HepG2 (cell line): ENCODE results near the gene UBXN6. TPM values are rescaled to one million over a fixed set of nuclear protein-coding genes. Genes with fewer than 3 reads are reported as not detected.

Experiments
- ASH2L ChIP-seq: fragments of 300-600, 200-600 bp; sonication (generic); IDR thresholded peaks from 2 replicates; pipeline ENCODE4 v1.7.0; 2017; ENCODE audit warnings: low read depth, mild to moderate bottlenecking, moderate library complexity, mixed read lengths, low read length; ENCODE audit not compliant: insufficient read length
- ATF2 ChIP-seq: sonication (generic); formaldehyde crosslinking; IDR thresholded peaks from 2 replicates; pipeline ENCODE4 v1.4.0; 2020; ENCODE audit warnings: missing genetic modification reagents
- GATAD2A ChIP-seq: IDR thresholded peaks from 2 replicates; pipeline ENCODE4 v1.6.1; 2016
- KAT2B ChIP-seq: fragments of 150-350 bp; IDR thresholded peaks from 2 replicates; pipeline ENCODE4 v1.6.1; 2014; ENCODE audit warnings: low read depth, low read length, borderline replicate concordance
- KLF12 ChIP-seq: sonication (generic); formaldehyde crosslinking; IDR thresholded peaks from 2 replicates; pipeline ENCODE4 v1.4.0; 2020; ENCODE audit warnings: missing genetic modification reagents, borderline replicate concordance
- PAWR ChIP-seq: sonication (generic); formaldehyde crosslinking; IDR thresholded peaks from 2 replicates; pipeline ENCODE4 v1.4.0; 2020; ENCODE audit warnings: missing genetic modification reagents, mild to moderate bottlenecking, borderline replicate concordance
- PHB2 ChIP-seq: fragments of 450-650 bp; IDR thresholded peaks from 2 replicates; pipeline ENCODE4 v1.6.1; 2018; ENCODE audit not compliant: partially characterized antibody
- POLR2AphosphoS5 ChIP-seq: IDR thresholded peaks from 2 replicates; pipeline ENCODE4 v1.6.1; 2012; ENCODE audit warnings: low read depth, low read length
- SIN3A ChIP-seq: IDR thresholded peaks from 2 replicates; pipeline ENCODE4 v1.6.1; 2011; ENCODE audit warnings: low read depth, mild to moderate bottlenecking, control low read depth, low read length, borderline replicate concordance
- TCF7L2 ChIP-seq: IDR thresholded peaks from 2 replicates; pipeline ENCODE4 v1.6.1; 2011; ENCODE audit warnings: mild to moderate bottlenecking, low read depth, low read length, moderate library complexity
- ZBTB3 ChIP-seq: sonication (generic); formaldehyde crosslinking; IDR thresholded peaks from 2 replicates; pipeline ENCODE4 v1.4.0; 2020; ENCODE audit warnings: low read depth, mild to moderate bottlenecking, moderate library complexity, missing genetic modification reagents, borderline replicate concordance
- ZC3H13 ChIP-seq: sonication (generic); formaldehyde crosslinking; IDR thresholded peaks from 2 replicates; pipeline ENCODE4 v1.8.1; 2023; ENCODE audit warnings: mild to moderate bottlenecking, missing genetic modification reagents, moderate library complexity
- ZFP36 ChIP-seq: fragments of 150-350 bp; IDR thresholded peaks from 2 replicates; pipeline ENCODE4 v1.6.1; 2018; ENCODE audit warnings: borderline replicate concordance, low read length, low read depth; ENCODE audit not compliant: partially characterized antibody
- ZNF17 ChIP-seq: sonication (generic); formaldehyde crosslinking; IDR thresholded peaks from 2 replicates; pipeline ENCODE4 v1.5.0; 2020; ENCODE audit warnings: mild to moderate bottlenecking, missing genetic modification reagents
- ZNF225 ChIP-seq: sonication (generic); formaldehyde crosslinking; IDR thresholded peaks from 2 replicates; pipeline ENCODE4 v1.4.0; 2020; ENCODE audit warnings: mild to moderate bottlenecking, missing genetic modification reagents
- ZNF333 ChIP-seq: sonication (generic); formaldehyde crosslinking; IDR thresholded peaks from 2 replicates; pipeline ENCODE4 v1.4.0; 2020; ENCODE audit warnings: mild to moderate bottlenecking, missing genetic modification reagents, borderline replicate concordance
- ZNF629 ChIP-seq: sonication (generic); formaldehyde crosslinking; conservative IDR thresholded peaks from 2 replicates; pipeline ENCODE4 v1.5.0; 2020; ENCODE audit warnings: missing genetic modification reagents
- ZSCAN25 ChIP-seq: sonication (generic); formaldehyde crosslinking; IDR thresholded peaks from 2 replicates; pipeline ENCODE4 v1.8.0; 2022; ENCODE audit warnings: mild to moderate bottlenecking, missing genetic modification reagents
- polyA plus RNA-seq, 8 experiments: library from polyadenylated mRNA; depleted of rRNA in 3 of 8; stranded (reverse) in 7 of 8; unstranded in 1 of 8; fragments of >200 nt; fragmentation: Illumina TruSeq in 4 of 8; extraction: Trizol in 4 of 8; gene quantifications; 2 replicates each; pipeline versions ENCODE4 v1.2.1 to v1.2.3, GENCODE V29; 2011 to 2016; ENCODE audit warnings: low read depth in 4 of 8, missing spikeins in 1 of 8, mixed read lengths in 1 of 8; ENCODE audit not compliant: insufficient read depth in 1 of 8
- total RNA-seq, 5 experiments: library from RNA; depleted of rRNA; stranded (reverse); fragments of >200 nt; fragmentation: Illumina TruSeq; extraction: Trizol; gene quantifications; 2 replicates each; pipeline ENCODE4 v1.2.3, GENCODE V29; 2016; ENCODE audit warnings: low read depth in 1 of 5
- TF ChIP-seq, protein P1 (sequence below): sonication (generic); formaldehyde crosslinking; IDR thresholded peaks from 2 replicates; pipeline ENCODE4 v1.4.0; 2020; ENCODE audit warnings: missing genetic modification reagents, borderline replicate concordance
- TF ChIP-seq, protein P2 (sequence below): sonication (generic); formaldehyde crosslinking; conservative IDR thresholded peaks from 2 replicates; pipeline ENCODE4 v1.4.0; 2020; ENCODE audit warnings: missing genetic modification reagents
- TF ChIP-seq, protein P3 (sequence below): sonication (generic); formaldehyde crosslinking; IDR thresholded peaks from 2 replicates; pipeline ENCODE4 v1.8.0; 2023; ENCODE audit warnings: mild to moderate bottlenecking, missing genetic modification reagents

The UBXN6 gene
- total and polyA plus RNA-seq, 2 of the 13 experiments (the other 11 are each of a cell fraction or from before 2014, with no cell fraction given) = 34.9 to 35.5 TPM

DNA sequence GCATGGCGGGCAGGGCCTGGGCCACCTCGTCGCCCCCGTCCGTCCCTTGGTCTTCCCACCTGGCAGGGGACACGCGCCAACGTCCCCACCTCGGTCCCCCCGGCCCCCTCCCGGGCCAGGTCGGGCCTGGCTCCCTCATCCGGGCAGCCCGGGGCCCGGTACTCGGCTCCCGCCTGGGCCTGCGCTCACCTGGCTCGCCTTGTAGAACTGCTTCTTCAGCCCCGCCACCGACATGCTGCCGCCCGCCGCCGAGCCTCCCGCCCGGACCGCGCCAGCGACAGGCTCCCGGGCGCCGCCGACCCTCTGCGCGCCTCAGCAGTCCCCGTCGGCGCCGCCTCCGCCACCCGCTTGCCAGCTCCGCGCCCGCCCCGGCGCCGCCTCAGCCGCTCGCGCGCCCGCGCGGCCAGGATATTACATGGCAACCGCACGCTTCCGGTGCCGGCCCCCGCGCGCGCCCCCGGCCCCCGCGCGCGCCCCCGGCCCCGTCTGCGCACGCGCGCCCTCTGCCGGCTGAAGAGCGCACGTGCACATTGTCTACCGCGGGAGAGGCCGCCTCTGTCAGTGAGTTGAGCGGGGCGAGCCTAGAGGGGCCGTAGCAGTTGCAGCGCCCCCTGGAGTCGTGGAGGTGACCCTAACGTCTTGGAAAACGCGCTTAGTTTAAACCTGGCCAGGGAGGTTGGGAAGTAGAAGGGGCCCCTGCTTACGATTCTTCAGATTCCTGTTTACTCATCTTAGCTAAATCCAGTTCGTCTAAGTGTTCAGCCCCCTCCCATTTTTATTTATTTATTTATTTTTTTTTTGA, 57.3 kb downstream of the UBXN6 start, which contains the start of gene SH3GL1 (continued):
- TF ChIP-seq, protein P1, sequence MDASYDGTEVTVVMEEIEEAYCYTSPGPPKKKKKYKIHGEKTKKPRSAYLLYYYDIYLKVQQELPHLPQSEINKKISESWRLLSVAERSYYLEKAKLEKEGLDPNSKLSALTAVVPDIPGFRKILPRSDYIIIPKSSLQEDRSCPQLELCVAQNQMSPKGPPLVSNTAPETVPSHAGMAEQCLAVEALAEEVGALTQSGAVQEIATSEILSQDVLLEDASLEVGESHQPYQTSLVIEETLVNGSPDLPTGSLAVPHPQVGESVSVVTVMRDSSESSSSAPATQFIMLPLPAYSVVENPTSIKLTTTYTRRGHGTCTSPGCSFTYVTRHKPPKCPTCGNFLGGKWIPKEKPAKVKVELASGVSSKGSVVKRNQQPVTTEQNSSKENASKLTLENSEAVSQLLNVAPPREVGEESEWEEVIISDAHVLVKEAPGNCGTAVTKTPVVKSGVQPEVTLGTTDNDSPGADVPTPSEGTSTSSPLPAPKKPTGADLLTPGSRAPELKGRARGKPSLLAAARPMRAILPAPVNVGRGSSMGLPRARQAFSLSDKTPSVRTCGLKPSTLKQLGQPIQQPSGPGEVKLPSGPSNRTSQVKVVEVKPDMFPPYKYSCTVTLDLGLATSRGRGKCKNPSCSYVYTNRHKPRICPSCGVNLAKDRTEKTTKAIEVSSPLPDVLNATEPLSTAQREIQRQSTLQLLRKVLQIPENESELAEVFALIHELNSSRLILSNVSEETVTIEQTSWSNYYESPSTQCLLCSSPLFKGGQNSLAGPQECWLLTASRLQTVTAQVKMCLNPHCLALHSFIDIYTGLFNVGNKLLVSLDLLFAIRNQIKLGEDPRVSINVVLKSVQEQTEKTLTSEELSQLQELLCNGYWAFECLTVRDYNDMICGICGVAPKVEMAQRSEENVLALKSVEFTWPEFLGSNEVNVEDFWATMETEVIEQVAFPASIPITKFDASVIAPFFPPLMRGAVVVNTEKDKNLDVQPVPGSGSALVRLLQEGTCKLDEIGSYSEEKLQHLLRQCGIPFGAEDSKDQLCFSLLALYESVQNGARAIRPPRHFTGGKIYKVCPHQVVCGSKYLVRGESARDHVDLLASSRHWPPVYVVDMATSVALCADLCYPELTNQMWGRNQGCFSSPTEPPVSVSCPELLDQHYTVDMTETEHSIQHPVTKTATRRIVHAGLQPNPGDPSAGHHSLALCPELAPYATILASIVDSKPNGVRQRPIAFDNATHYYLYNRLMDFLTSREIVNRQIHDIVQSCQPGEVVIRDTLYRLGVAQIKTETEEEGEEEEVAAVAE (CRISPR knock-in tag) = no peak
- 0 out of 2 replicates have a peak, but pooled peaks have one; percentile 44 for TF ChIP-seq KLF12 (CRISPR knock-in tag)
- TF ChIP-seq ZNF225 (CRISPR knock-in tag) = no peak
- TF ChIP-seq, protein P2, sequence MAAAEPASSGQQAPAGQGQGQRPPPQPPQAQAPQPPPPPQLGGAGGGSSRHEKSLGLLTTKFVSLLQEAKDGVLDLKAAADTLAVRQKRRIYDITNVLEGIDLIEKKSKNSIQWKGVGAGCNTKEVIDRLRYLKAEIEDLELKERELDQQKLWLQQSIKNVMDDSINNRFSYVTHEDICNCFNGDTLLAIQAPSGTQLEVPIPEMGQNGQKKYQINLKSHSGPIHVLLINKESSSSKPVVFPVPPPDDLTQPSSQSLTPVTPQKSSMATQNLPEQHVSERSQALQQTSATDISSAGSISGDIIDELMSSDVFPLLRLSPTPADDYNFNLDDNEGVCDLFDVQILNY = peak; percentile 86
- no peak for TF ChIP-seq ZFP36
- TF ChIP-seq ZC3H13 (CRISPR knock-in tag) = no peak
- no peak for TF ChIP-seq ASH2L
- no peak for TF ChIP-seq KAT2B
- TF ChIP-seq ZNF17 (CRISPR knock-in tag) = no peak
- no peak for TF ChIP-seq ZBTB3 (CRISPR knock-in tag)
- TF ChIP-seq POLR2AphosphoS5 = peak; percentile 22; the same call in 1 of the 2 replicates
- no peak for TF ChIP-seq ZNF333 (CRISPR knock-in tag)
- no peak for TF ChIP-seq PAWR (CRISPR knock-in tag)
- TF ChIP-seq SIN3A = no peak; the same call in 1 of the 2 replicates
- peak; percentile 87 for TF ChIP-seq GATAD2A (CRISPR knock-in tag)
- no peak for TF ChIP-seq ZNF629 (CRISPR knock-in tag)
- no peak for TF ChIP-seq PHB2
- TF ChIP-seq ATF2 (CRISPR knock-in tag) = peak; percentile 87
- TF ChIP-seq TCF7L2 = no peak
- TF ChIP-seq, protein P3, sequence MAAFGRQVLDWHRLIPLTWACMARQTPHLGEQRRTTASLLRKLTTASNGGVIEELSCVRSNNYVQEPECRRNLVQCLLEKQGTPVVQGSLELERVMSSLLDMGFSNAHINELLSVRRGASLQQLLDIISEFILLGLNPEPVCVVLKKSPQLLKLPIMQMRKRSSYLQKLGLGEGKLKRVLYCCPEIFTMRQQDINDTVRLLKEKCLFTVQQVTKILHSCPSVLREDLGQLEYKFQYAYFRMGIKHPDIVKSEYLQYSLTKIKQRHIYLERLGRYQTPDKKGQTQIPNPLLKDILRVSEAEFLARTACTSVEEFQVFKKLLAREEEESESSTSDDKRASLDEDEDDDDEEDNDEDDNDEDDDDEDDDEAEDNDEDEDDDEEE = 0 out of 2 replicates have a peak, but pooled peaks have one; percentile 8
- no peak for TF ChIP-seq ZSCAN25 (CRISPR knock-in tag)
